Thyroid gland (tissue), 4 donors: ENCODE data around the gene THRB.

Experiments
- POLR2A ChIP-seq, 2 donors: fragments of 450-650 bp; IDR thresholded peaks; one replicate each; pipeline ENCODE4 v1.6.1; 2017; ENCODE audit warnings: antibody characterized with exemption in 2 of 2, mild to moderate bottlenecking in 2 of 2, moderate library complexity in 1 of 2
- TF ChIP-seq, protein P1 (sequence below), 6 experiments: fragments of 200-600 bp in 3 of 6; fragments of 450-650 bp in 3 of 6; sonication (generic) in 3 of 6; IDR thresholded peaks; one replicate each; pipeline ENCODE4 v1.5.1; 2016 to 2019; ENCODE audit warnings: antibody characterized with exemption in 6 of 6, mild to moderate bottlenecking in 2 of 6, inconsistent platforms in 1 of 6, moderate library complexity in 1 of 6

DNA sequence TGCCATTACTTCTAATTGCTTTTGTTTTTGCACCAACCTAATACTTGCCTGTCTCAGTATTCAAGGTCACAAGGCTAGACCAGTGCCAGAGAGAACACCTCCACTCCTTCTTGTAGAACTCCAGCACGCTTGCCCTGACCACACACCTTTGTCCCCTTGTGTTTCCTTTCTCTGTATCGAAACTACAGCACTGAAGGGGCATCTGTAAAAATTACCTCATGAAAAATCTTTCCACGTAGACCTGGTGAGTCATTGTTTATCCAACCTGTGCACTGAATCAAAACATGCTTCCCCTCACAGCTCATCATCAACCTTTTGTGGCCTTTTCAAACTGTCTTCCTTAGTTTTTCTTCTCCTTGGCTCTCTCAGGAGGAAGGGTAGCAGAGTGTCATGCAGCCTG lies 259.5 kb downstream of the THRB start:
- TF ChIP-seq, protein P1, sequence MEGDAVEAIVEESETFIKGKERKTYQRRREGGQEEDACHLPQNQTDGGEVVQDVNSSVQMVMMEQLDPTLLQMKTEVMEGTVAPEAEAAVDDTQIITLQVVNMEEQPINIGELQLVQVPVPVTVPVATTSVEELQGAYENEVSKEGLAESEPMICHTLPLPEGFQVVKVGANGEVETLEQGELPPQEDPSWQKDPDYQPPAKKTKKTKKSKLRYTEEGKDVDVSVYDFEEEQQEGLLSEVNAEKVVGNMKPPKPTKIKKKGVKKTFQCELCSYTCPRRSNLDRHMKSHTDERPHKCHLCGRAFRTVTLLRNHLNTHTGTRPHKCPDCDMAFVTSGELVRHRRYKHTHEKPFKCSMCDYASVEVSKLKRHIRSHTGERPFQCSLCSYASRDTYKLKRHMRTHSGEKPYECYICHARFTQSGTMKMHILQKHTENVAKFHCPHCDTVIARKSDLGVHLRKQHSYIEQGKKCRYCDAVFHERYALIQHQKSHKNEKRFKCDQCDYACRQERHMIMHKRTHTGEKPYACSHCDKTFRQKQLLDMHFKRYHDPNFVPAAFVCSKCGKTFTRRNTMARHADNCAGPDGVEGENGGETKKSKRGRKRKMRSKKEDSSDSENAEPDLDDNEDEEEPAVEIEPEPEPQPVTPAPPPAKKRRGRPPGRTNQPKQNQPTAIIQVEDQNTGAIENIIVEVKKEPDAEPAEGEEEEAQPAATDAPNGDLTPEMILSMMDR (IDR thresholded peaks at IDR 0.05): no peak
- no peak for TF ChIP-seq POLR2A (IDR thresholded peaks at IDR 0.05)
